GM18519 (cell line): ENCODE measurements around the gene PLEKHG4.

ENCODE experiments used
- ATAC-seq: cut with Tn5 transposase; IDR thresholded peaks from one replicate; pipeline ENCODE4 v1.9.1; 2021; ENCODE audit warnings: mild to moderate bottlenecking, moderate library complexity; ENCODE audit not compliant: unreplicated experiment, low FRiP score

PLEKHG4 gene

DNA sequence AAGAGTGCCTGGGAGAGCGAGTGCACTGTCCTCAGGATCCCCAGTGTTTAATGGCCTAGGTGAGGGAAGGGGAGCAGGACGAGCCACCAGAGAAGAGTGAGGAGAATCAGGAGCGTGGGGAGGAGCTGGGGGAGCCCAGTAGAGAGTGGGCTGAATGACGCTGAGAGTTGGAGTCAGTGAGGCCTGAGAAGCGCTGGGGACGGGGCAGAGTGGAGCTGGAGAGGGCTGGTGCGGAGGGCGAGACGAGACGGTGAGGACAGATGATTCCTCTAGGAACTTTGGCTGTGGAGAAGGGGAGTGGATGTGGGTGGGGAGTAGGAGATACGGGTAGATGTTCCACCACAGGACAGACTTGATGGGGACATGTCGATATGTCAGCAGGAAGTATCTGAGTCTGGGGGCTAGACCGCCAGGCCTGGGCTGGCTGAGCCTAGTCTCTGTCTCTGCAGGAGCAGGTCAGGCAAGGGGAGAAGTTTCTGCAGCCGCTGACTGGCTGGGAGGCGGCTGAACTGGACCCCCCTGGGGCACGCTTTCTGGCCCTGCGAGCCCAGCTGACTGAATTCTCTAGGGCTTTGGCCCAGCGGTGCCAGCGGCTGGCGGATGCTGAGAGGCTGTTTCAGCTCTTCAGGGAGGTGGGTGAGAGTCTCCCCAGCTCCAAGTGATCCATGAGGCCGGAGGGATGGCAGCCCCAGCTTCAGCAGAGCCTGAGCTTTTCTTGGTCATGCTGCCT, 4.7 kb downstream of the PLEKHG4 start:
- no peak for ATAC-seq

DNA sequence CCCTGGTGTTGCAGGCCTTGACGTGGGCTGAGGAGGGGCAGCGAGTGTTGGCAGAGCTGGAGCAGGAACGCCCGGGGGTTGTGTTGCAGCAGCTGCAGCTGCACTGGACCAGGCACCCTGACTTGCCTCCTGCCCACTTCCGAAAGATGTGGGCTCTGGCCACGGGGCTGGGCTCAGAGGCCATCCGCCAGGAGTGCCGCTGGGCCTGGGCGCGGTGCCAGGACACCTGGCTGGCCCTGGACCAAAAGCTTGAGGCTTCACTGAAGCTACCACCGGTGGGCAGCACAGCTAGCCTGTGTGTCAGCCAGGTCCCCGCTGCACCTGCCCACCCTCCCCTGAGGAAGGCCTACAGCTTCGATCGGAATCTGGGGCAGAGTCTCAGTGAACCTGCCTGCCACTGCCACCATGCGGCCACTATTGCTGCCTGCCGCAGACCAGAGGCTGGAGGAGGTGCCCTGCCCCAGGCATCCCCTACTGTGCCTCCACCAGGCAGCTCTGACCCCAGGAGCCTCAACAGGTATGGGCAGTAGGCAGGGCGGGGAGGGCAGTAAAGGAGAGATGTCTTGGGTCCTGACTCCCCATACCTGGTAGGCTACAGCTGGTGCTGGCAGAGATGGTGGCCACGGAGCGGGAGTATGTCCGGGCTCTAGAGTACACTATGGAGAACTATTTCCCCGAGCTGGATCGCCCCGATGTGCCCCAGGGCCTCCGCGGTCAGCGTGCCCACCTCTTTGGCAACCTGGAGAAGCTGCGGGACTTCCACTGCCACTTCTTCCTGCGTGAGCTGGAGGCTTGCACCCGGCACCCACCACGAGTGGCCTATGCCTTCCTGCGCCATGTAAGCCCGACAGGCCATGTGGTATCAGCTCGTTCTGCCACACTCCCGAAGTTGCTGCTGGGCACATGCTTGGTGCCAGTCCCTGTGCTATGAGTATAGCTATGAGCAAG, 5.6 kb downstream of the PLEKHG4 start:
- ATAC-seq, result no peak

- no peak for ATAC-seq
Measured at GRCh38 chr16:67286441-67287235, 7.3 kb downstream of the PLEKHG4 start.

DNA sequence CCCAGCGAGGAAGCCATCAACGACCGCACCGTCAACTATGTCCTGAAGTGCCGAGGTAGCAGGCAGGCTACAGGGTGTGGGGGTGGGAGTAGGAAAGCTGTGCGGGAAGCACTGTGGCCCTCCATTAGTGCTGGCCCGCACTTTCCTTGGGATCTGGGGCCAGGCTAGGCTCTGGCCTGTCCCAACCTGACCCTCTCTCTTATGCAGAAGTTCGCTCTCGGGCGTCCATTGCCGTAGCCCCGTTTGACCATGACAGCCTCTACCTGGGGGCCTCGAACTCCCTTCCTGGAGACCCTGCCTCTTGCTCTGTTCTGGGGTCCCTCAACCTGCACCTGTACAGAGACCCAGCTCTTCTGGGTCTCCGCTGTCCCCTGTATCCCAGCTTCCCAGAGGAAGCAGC, 8.6 kb downstream of the PLEKHG4 start:
- ATAC-seq, result no peak

DNA sequence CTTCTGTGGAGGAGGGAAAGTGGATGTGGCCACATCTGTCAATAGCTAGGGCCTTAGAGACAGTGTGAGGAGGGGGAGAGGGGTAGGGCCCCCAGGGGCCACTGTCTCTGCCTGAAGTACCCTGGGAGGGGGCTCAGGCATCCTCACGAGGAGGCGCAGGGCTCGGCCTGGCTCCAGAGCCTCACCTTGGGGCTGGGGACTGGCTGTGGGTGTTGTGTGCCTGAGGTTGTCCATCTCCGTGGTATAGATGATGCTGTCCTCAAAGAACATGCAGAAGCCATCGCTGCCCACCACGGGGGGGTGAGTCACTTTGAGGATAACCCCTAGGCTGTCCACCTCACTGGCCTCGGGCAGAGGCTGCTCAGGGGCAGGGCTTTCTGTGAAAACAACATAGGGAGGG, 12.1 kb downstream of the PLEKHG4 start:
- no peak for ATAC-seq

- no peak for ATAC-seq
Measured at GRCh38 chr16:67294171-67294757, 14.9 kb downstream of the PLEKHG4 start.

DNA sequence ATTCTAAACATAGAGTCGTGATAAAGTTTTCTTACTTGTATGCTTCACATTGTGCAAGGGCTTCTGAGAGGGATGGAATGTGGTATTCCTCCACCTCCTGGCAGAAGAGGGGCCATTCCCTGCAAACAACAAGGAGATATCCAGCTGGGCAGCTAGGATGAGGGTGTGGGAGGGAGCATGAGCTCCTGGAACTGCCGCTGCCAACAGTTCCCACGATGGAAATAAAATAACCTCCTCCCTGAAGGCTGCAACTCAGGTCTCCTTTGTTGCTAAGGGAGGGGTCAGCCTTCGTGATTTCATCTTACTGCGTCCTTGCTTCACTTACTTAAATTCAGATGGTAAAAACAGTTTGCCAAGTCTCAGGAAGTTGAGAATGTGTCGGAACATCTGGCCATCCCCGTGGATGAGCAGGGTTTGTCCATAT, 15.6 kb downstream of the PLEKHG4 start:
- no peak for ATAC-seq

DNA sequence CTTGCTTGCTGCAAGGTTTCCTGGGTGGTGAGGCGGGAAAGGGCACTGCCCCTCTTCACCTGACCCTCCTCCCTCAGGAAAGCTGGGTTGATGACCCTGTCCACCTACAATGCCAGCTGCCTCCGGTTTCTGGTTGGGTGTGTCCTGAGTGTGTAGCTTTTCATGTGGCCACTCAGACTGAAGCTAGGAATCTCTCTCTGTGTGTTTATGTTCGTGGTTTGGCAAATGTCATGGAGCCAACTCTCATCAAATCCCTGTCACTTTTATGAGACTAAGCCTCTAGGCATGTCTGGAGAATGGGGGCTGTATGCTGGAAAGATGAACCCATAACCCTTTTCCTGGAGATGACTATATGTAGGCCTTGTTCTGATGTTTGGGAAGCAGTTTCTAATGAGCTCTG, 17.1 kb downstream of the PLEKHG4 start:
- ATAC-seq, result no peak

GRCh38 chr16:67298277-67298676, 18.9 kb downstream of the PLEKHG4 start:
- ATAC-seq, result no peak

- ATAC-seq, result no peak
Measured at GRCh38 chr16:67299269-67299668, 19.9 kb downstream of the PLEKHG4 start.

GRCh38 chr16:67301080-67301782, 21.9 kb downstream of the PLEKHG4 start:
- ATAC-seq, result no peak

DNA sequence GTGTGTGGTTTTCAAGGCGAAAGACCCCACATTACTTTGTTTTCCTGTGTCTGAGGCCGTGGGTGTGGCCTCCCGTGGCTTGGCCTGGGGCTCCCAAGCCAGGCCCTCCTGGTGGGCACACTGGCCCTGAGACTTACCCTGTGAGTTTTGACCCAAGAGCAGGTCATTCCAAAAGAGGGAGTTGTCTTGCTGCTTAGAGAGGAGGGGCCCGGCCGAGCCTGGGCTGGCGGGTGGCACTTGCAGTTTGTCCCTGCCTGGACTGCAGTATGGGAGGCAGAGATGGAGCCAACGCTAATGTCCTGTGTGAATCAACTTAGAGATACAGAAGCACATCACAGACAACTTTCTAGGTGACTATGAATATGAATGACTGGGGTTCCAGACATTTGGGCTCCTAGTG, 22.7 kb downstream of the PLEKHG4 start:
- no peak for ATAC-seq

GRCh38 chr16:67302970-67303369, 23.6 kb downstream of the PLEKHG4 start:
- no peak for ATAC-seq

DNA sequence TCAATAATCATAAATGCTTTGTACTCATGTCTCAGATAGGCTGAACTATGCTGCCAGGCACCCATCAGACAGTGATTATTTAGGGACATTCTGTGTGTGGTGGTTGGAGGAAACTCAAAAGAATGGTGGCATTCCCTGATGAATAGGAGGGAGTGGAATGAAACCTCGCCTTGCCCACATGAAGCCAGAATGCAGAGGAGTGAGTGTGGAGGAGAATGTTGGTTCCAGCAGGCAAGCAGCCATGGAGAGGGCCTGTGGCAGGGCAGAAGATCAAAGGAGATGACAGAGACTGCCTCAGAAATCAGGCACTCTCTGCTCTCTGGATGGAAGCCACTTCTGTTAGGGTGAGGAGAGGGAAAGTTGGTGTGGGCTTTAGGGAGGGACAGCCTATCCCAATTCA, 24.7 kb downstream of the PLEKHG4 start:
- ATAC-seq, result no peak

- no peak for ATAC-seq
Measured at GRCh38 chr16:67305216-67306071, 26.1 kb downstream of the PLEKHG4 start.

DNA sequence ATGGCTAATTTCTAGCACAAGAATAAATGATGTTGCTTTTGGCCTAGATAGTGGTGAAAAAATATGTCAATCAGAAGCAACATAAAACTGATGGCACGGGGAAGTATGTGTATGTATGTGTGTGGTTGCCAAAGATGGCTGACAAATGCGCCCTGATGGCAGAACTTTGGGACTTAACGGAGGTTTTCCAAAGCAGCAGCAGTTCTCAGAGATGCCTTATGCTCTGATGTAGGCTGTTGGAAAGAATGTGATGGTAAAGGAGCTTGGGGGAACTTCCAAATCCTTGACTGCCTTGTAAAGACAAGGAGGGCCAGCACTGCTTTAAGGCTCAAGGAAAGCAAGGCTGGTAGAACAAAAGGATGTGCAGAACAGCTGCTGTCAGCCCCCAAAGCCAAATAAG, 31.2 kb downstream of the PLEKHG4 start:
- no peak for ATAC-seq

- peak; percentile 68 for ATAC-seq
Measured at GRCh38 chr16:67311607-67312488, 32.5 kb downstream of the PLEKHG4 start.

DNA sequence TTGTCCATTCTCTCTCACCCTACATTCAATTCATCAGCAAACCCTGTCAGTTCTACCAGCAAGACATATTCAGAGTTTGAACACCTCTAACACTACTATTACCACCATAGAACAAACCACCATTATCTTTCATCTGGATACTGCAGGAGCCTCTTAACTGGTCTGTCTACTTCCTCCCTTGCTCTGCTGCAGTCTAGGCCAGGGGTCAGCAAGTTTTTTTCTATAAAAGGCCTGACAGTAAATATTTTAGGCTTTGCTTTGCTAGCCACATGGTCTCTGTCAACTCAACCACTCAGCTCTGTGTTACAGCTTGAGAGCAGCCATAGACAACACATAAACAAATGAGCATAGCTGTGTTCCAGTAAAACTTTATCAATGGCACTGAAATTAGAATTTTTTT, 33.4 kb downstream of the PLEKHG4 start:
- ATAC-seq, result no peak
